NCI-H748 treated with DMSO at 0.1 percent for 48 hours (cell line): ENCODE measurements around the gene WDR93.
A peak's percentile ranks its signal among the peaks of the same experiment; 100 is the strongest.

Experiments
- DNase-seq: peaks from one replicate; lab custom pipeline; 2025; lab: John Stamatoyannopoulos, UW

The WDR93 gene

DNA sequence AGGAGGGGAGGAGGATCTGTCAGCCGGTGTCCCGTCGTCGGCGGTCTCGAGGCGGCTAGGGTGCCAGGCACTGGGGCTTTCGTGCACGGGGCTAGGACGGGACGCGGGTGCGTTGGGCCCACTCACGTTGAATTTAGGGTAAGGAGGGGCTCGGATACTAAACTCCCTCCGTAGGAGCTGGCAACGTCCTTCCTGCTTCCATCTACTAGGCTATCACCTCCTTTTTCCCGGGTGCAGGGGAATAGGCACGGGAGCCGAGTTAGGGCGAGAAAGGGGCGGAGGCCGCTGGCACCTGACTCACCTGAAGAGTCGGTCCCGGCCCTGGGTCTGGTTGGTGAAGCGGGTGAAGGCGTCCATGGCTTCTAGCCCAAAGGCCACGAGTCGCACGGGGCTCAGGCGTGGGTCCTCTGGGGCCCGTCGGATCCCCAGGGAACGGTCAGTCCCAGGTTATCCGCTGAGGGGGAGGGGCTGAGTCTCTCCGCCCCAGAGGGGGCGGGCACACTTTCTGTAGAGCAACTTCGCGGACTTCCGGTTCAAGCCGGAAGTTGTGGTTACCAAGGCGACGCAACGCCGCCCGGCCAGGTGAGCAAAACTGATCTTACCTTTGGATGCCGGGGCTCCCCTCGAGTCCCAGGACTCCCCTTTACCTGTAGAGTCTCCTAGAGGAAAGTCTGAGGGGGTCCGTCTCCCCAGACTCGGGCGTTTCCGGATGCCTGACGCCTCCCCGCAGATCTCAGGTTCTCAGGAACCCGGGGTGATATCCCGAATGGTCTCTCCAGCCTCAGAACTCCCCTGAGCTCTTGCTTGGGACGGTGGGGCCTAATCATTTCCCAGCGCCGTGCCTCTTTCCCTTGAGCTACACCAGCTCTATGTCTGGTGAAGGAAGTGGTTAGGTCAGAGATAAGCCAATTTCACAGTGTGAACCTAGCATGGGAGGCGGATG, at the start of gene WDR93, which contains the start of gene PEX11A:
WDR93 (plus strand) TSS at position 536 of the 943 bp plus-strand sequence. CDS start 10,936 bp downstream, outside the sequence.
PEX11A (minus strand) TSS at position 479 of the 943 bp plus-strand sequence; CDS start at position 357, 122 bp downstream.
- DNase-seq = peak; percentile 13

DNA sequence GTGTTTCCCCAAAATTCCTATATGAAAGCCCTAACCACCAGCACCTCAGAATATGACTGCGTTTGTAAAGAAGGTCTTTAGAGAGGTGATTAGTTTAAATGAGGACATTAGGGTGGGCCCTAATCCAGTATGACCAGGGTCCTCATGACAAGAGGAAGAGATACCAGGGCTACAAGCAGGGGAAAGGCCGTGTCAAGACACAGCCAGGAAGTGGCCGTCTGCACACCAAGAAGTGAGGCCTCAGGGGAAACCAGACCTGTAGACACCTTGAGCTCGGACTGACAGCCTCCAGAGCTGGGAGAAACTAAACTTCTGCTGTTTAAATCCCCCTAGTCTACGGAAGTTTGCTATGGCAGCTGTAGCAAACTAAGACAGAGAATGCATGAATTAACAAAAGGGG, 49.6 kb upstream of the WDR93 start:
- no peak for DNase-seq

DNA sequence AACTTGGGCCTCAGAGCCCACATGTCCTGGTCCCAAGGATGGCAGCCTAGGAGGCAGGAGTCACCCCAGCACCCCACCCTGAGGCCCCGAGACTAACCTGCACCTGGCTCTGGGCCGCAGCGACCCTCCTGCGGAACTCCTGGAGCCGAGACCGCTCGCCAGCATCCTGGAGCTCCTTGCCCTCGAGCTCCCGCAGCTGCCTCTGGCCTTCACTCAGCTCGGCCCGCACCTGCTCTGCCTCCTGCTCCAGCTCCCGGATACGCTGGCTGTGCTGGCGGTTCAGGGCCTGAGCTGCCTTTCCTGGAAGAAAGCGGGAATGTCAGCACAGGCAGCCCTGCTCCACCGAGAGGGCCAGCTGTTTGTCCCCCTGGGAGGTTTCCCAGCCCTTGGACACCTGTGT, 48.5 kb upstream of the WDR93 start:
- no peak for DNase-seq

DNA sequence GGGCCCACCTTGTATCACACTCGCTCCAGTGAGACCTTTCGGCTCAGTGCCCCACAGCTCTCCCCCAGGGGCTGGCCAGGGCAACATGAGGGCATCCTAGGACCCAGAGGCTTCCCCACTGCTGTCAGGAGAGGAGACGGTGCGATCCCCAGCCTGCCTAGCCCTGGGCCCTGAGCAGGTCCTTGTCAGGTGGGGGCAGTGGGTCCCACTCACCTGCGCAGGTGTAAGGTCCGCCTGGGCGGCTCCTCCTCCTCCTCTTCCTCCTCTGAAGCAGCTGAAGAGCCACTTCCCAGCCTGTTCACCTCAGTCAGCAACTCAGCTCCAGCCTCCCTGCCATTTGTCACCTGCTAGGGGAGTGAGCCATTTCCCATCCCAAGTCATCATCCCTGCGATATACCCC, 44.9 kb upstream of the WDR93 start:
- DNase-seq = no peak

DNA sequence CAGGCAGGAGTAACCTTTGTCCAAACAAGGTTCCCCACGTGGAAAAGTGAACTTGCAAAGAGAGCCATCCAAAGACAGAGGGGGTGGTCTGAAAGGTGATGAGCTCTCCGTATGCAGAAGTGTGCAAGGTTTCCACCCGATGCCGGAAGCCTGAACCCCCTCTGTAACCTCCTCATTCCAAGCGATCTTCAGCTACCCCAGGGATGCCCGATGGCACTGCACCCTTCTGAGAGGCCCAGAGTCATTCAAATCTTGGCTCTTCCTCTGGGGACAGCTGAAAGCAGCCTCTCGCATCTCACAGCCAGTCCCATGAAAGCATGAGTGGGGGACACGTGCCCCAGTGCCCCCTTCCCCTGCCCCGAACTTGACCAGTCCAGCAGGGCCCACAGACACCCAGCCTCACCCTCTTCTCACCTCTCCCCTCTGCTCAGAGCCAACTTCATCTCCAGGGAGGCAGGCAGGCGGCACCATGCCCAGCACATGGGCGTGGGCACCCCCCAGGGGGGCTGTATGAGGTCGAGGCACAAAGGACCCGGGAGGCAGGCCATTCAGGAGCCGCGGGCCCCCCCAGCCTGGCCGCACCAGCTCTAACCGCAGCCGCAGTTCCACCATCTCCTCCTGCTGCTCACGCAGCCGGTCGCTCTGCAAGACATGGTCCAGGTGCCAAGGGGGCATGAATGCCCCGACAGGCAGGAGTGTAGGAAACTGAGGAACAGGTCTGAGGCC, 44.0 kb upstream of the WDR93 start:
- no peak for DNase-seq

DNA sequence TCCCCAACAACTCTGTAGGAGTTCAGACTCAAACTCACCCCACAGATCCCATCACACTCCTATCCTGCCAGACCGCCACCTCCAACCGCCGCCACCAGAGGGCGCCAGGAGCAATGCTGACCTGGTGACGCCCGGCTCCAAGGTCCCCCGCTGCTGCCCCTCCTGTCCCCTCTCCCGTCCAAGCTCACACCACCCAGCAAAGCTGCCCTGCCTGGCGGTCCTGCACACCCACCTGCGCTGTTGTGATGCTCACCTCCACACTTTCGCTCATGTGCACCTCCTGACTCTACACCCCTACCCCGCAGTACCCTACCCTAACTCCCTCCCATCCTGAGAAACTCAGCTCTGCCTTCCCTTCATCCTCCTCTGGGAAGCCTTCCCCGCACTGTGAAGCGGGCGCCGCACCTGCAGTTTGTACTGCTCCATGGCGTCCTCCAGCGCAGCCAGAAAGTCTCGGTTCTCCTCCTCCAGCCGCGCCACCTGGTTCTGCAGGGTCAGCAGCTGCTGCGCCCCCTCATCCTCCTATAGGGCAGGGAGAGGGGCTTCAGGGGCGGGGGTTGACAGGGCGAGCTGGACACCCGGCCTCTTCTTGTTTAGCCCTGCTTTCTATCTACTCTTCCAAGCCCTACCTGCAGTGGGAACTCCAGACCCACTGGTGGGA, 43.3 kb upstream of the WDR93 start:
- peak; percentile 15 for DNase-seq

DNA sequence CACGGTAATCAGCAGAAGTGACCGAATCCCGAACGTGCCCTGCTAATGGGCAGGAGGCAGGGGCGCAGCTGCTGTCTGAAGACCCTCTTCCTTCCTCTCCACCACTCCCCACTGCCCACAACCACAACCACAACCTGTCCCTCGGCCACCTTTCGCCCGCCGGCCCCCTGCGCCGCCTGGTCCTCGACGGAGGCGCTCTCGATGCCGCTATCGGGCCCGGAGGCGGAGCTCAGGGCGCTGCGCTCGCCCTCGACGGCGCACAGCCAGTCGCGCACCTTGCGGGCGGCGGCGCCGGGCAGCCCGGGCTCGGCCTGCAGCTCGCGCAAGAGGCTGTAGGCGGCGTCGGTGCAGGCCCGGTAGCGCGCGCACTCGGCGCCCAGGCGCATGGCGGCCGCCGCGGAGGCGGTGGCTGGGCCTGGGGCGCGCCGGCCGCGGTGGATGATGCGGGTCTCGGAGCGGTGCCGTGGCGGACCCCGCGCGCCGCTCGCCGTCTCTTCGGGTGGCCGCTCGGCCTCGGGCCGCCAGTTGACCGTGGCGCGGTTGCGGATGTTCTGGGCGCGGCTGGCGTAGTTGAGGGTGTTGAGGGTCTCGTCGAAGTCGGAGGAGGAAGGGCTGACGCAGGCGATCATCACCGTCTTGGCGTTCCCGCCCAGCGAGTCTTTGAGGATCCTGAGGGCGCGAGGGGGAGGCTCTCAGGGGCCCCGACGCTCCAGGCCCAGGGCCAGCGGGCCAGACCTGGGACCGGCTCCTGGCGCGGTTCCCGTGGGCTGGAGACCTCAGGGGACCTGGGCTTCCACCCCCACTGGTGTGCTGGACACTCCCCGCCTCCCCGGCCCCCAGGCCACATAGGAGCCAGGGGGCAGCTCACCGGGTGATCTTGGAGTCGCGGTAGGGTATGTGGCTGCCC, 42.3 kb upstream of the WDR93 start:
- DNase-seq = no peak

DNA sequence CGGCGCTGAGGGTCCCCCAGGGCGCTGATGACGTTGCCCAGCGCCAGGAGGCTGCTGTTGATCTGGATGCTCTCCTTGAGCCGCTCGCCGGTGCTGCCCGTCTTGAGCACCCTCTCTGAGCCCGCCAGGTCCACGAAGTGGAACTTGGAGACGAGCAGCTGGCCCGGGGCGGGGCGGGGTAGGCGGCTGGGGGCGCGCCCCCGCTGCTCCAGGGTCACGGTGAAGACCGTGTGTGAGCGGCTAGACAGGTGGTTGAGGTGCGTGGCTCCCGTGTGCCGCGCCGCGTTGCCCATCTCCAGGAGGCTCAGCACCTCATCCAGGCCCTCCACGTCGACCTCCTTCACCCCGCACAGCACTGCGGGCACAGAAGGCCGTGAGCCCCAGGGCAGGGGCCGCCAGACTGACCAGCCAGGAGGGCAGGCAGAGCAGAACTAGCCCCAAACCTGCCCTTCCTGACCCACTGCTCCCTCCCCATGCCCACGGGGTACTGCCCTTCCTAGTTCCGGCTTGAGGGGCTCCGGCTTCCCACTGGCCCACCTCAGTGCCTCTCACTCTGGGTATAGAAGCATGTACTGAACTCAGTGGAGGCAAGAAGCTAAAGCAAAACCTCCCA, 41.5 kb upstream of the WDR93 start:
- no peak for DNase-seq

DNA sequence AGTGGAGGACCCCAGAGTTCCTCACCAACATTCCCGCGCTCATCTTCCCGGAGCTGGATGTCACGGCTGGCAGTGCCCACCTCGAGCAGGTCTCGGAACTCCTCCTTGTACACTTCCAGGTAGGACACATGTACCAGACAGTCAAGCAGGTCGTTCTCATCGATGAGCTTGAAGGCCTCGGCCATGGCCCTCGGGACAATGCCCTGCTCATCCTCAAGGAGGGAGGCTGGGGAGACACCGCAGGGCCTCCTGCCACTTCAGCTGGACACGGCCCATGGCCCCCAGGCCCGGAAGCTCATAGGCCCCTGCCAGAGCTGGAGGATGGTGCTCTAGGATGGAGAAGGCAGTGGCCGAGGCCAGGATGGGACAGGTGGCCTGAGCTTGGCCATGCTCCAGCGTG, 40.9 kb upstream of the WDR93 start:
- DNase-seq = no peak

DNA sequence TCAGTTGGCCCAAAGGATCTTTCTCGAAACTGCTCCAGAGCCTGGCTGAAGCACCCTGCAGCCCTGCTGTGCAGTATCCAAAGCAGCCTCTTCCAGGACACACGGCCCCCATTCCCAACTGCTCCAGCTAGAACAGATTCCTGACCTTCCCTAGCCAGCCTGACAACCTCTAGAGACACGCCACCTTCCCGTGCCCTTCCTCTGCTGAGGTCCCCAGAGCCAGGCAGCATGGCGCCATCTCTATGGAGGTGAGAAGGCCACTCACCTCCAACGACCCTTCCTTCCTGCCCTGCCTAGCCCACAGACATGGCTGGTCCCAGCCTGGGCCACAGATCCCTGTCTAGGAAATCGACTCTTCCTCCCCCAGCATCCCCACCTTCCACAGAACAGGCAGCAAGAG, 38.5 kb upstream of the WDR93 start:
- no peak for DNase-seq

DNA sequence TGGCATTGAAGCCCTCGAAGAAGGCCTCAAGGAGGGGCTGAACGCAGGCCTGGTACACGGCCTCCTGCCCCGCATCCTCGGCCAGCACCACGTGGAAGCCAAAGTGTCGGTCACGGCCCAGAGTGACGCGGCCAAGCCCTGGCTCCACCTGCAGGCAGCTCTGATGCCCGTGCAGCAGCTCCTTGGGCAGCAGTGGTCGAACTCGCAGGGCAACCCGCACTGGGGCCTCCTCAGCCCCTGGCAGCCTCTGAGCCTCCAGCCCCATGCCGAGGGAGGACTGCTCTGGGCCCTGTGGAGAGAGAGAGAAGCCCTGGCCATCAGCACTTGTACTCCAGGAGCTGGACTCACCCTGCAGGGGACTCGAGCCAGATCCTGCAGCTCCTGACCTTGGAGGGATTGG, 37.9 kb upstream of the WDR93 start:
- no peak for DNase-seq

DNA sequence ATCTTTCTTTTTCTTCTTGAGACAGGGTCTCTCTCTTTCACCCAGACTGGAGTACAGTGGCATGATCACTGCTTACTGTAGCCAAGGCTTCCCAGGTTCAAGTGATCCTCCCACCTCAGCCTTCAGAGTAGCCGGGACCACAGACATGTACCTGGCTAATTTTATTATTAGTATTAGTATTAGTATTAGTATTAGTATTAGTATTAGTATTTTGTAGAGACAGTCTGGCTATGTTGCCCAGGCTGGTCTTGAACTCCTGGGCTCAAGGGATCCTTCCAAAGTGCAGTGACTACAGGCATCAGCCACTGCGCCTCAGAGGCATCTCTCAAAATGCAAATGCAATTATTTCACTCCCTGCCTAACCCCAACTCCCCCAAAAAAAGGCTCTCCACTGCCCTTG, 37.0 kb upstream of the WDR93 start:
- no peak for DNase-seq

DNA sequence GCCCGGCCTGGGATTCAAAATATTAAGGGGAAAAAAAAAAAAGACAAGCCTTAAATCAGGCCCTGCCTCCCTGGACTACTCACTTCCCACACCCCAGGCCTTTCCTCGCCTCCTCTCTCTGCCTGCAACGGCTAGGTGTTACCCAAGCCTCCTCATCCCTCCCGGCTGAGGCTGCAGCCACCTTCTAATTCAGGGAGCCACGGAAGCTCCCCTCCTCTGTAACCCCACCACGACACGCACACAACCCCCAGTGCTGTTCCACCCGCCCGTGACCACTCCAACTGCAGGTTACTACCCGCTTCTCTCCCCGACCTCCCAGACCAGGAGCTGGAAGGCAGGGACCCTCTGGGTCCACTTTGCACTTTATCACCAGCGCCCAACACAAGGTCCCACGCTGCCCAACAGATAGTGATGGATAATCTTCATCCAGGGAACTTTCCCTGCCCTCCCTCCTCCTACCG, 36.3 kb upstream of the WDR93 start:
- DNase-seq = no peak

DNA sequence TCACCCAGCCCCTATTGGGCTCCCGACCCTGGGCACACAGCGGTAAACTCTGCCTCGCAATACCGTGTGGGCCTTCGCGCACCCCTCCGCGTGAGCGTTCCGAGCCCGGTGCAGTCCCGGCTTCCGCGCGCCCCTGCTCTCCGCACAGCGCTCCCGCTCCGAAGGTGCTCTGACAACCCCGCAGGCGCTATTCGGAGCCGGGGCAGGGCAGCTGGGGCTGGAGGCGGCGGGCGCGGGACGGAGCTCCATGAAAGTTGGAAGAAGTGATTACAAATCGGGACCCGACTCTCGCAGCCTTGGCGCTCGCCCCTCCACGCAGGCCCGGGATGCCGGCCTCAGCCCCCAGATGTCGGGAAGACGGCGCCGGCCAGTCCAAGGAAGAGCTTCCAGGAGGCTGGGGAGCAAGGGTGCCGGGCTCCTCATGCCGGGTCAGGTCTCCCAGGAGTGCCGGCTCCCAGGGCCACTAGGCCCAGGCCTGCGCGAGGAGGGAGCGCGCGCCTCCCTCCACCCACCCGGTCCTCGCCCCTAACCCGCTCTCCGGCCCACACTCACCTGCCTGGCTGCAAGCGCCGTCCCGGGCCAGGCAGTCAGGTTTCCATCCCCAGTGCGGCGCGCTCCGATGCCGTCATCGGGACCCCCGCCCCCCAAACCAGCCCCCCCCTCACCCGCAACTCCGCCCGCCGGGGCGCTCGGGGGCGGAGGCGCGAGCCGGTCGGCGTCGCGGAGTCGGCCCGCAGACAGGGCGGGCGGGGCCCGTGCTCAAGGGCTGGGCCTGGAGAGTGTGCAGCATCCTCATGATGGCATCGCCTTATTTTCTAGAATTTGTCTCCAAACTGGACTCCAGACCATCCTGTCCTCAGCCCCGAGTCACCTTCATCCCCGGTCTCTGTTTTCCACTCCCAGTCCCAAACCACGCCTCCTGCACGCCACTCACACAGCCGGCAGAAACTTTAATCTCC, 35.5 kb upstream of the WDR93 start, which contains the start of gene KIF7:
KIF7 (minus strand) TSS at position 621 of the 959 bp plus-strand sequence. CDS start 2,537 bp downstream, outside the sequence.
- DNase-seq = no peak

DNA sequence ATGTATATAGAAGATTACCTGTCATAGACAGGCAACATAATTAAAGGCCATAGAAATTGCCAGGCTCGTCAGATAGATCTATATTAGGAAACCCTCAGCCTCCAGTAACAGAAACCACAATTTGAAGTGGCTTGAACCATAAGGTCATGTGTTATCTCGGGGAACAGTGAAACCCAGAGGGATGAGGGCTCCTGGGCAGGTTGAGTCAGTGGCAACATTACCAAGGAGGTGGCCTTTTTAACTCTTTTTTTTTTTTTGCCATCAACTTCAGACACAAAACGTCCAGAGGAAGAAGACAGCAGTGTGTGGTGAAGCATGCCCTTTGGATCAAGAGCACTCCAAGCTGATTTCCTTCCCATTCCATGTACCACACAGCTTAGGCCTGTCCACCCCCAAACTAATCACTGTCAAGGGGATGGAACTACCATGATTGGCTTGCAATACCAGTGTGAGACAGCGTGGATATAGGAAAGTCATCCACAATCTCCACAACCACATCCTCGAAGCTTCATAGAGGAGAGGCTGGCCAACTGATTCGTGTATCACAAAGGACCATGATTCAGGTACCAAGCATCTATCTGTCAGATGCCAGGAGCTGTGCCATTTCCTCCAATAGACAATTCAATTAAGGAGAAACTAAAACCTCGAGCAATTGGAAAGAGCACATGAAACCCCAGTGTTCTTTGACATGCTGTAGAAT, 34.3 kb upstream of the WDR93 start:
- DNase-seq = no peak

DNA sequence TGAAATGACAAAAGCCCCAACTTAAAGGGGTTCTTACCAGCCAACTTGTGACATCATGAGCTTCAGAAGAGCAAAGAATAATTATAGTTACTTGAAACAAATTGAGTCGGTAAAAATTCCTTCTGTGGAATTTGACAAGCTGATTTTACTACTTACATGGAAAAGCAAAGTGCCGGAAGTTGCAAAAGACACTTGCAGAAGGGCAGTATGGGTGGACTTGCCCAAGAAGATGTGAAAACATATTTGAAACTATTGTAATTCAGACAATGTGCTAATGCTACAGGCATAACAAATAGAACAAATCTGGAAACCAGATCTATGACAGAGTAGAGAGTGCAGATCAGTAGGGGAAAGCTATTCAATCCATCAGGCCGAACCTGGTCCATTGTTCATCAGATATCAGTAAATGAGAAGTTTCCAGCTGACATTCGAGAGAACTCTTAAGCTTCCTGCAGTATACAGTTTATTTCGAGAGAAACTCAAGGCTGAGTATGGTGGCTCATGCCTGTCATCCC, 32.9 kb upstream of the WDR93 start:
- no peak for DNase-seq

DNA sequence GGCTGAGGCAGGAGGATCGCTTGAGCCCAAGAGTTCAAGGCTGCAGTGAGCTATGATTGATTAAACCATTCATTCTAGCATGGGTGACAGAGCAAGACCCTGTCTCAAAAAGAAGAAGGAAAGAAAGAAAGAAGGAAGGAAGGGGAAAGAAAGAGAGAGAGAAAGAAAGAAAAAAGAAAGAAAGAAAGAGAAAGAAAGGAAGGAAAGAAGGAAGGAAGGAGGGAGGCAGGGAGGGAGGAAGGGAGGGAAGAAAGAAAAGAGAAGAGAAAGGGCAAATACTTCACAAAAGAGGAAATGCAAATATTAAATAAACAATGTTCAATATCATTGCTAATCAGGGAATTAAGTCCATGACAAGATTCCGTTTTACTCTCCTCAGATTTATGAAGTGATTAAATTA, 31.3 kb upstream of the WDR93 start:
- no peak for DNase-seq

DNA sequence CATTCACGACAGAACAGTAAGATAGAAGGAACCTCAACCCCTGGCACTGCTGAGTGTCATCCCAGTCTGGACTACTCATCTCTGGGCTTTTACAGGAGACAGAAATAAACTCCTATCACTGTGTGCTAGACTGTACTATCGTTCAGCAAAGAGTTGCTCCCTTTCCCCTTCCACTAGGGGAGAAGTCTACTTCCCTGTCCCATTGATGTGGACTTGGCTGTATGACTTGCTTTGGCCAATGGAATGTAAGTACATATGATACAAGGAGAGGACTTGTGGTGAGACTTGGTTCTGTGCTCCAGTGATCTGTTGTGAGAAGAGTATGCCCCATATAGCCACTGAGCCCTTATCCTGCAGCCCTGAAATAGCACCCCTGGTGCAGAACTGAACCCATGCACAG, 30.1 kb upstream of the WDR93 start:
- DNase-seq = no peak
